K562 treated with DMSO at 1 percent for 12 hours (cell line): ENCODE results near the gene CUBN. TPM values are rescaled to one million over a fixed set of nuclear protein-coding genes. Genes with fewer than 3 reads are reported as not detected.

Source experiments
- total RNA-seq: library from RNA; unstranded; fragments of 300-600 nt; gene quantifications from 2 replicates; pipeline ENCODE4 v1.2.3, GENCODE V29; 2022; ENCODE audit not compliant: insufficient read depth

CUBN gene
- total RNA-seq = 1.1 TPM in 1 of 2 replicates, not detected in the other

DNA sequence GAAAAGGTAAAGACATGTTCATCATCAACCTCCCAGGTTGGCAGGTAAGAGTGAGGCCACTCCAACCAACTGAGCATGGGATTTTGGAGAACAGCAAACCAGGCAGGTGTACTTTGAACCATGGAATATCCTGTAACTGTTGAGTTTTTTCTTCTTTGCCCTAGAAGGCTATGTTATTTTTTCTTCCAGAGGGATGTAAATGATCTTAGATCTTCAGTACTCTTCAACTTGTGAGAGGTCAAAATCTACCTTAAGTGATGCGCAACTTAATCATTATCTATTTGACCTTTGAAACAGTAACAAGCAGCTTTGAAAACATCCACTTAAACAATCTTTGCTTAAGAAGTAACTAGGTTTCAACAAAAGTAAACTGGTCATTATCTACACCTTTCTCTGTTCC lies at the start of gene CUBN:
Gene CUBN, minus strand, starts transcription at position 71 of the 400 bp plus-strand sequence. Its CDS starts 46 bp downstream, at position 25.

DNA sequence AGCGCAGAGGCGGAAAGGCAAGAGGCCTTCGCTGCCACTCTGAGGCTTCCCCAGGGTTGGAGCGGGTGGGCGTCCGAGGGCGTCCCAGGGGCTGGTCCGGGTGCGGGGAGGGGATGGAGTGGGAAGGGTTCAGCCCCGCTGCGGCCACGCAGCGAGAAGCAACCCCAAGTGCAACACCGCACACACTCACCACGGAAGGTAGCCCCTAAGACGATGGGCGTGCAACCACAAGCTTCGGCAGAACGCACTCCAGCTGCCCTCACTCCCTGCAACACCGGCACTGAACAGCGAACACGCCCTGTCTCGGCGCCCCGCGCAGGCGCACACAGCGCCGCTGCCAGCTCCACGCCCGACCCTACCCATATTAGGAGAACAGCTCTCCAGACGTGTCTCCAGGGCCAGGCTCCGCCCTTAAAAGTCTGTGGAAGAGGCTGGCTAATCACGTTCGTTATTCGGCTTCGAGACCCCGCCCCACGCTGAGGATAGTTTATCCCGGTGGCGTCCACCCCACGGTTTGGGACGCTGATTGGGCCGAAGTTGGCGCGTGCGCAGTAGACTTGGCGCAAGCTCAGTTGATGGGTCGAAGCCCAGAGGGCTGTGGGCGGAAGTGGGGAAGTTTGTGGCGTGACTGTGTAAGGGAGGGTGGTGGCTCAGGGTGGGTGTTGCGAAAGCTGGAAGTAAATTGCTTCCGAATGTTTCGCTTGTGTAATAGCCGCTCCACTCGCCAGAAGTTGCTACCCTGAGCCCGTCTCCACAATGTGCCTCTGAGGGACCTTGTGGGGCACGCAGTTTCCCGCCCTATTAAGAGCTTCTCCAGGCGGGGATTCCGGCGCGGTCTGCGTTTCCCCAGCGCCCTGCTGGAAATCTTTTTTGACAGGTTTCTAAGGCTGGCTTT lies 312.2 kb downstream of the CUBN start, which contains the start of gene RSU1:
Gene RSU1, minus strand, starts transcription at position 300 of the 895 bp plus-strand sequence. CDS start 343 bp downstream, outside the sequence.

Other genes starting within 250 kb of the CUBN start
- 2.3 and 4.8 TPM in 2 replicates for gene TRDMT1, start 71.9 kb upstream of the CUBN start, total RNA-seq
- gene VIM, start 98.4 kb upstream of the CUBN start, total RNA-seq = 744 and 872 TPM in 2 replicates